ENCODE results near the gene FREM3.

GRCh38 chr4:143585548-143585947 is 114.9 kb downstream of the FREM3 start:
- TF ChIP-seq POLR2A (IDR thresholded peaks at IDR 0.05; ENCODE audit: extremely low read depth, insufficient read length) (no peak), MAX (IDR thresholded peaks at IDR 0.05; ENCODE audit: low read depth, low read length) (no peak), MYC (IDR thresholded peaks at IDR 0.05; ENCODE audit: low read depth, low read length) (no peak)
- TF ChIP-seq, protein P1, sequence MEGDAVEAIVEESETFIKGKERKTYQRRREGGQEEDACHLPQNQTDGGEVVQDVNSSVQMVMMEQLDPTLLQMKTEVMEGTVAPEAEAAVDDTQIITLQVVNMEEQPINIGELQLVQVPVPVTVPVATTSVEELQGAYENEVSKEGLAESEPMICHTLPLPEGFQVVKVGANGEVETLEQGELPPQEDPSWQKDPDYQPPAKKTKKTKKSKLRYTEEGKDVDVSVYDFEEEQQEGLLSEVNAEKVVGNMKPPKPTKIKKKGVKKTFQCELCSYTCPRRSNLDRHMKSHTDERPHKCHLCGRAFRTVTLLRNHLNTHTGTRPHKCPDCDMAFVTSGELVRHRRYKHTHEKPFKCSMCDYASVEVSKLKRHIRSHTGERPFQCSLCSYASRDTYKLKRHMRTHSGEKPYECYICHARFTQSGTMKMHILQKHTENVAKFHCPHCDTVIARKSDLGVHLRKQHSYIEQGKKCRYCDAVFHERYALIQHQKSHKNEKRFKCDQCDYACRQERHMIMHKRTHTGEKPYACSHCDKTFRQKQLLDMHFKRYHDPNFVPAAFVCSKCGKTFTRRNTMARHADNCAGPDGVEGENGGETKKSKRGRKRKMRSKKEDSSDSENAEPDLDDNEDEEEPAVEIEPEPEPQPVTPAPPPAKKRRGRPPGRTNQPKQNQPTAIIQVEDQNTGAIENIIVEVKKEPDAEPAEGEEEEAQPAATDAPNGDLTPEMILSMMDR (IDR thresholded peaks at IDR 0.05; ENCODE audit: low read depth, low read length), result no peak

All from NB4 (cell line).